Measurements from ENCODE around the gene BTG1. TPM values are rescaled to one million over a fixed set of nuclear protein-coding genes. Genes with fewer than 3 reads are reported as not detected.

Gene BTG1
- total and polyA plus RNA-seq, 2 of the 4 experiments (the other 2 are of a cell fraction): 3.8 to 33.5 TPM

DNA sequence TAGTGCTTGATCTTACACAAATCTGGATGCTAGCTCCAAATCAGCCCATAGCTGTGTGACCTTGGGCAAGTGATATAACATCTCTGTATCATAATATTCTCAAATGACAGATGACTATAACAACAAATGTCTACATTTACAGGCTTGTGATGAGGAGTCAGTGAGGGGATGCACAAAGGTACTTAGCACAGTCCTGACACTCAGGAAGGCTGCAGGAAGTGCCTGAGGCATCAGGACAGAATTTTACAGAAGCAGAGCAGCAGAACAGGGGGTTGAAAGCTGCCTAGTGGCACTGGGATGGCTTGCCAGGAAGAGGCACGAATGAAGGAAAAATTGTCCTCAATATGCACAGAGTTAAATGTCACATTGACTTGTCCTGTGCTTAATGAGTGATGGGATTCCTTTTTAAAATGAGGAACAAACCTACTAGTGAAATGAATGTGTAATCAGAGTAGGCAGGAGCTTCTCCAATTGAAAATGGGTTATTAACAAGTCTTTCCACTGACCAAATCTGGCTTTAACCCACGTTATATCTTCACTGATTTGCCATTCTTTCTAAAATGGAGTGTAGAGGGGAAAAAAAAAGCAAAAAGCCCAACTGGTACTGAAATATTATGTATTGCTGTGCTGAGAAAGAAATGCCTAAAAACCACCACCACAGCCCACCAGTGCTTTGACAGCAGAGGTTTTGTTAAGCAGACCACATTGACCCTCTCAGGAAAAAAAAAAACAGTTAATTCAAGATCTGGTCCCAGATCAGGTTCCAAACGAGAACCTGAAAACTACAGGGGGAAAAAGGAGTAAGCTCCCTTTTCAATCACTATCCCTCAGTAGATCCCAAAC, 11.6 kb downstream of the BTG1 start:
- Histone ChIP-seq H4K8ac (ENCODE audit: low read depth in 2 of 2, low read length in 2 of 2) (peak overlapping the region; percentile 20 to 49), H3K56ac (ENCODE audit: extremely low read depth, insufficient read depth, low read length) (peak overlapping the region; percentile 31), H3K4ac (ENCODE audit: low read depth, low read length) (peak overlapping the region; percentile 71), H4K91ac (ENCODE audit: insufficient read depth, low read depth, low read length) (peak overlapping the region; percentile 53), H2AFZ (replicated peaks; ENCODE audit: low read length, poor library complexity) (no peak overlapping the region), H3K79me1 (ENCODE audit: low read depth in 1 of 2, low read length in 2 of 2) (peaks cover 7 to 60% of the 10 kb centered on the region in 2 experiments), H2BK120ac (ENCODE audit: low read depth, low read length) (peak overlapping the region; percentile 73), H3K9ac (ENCODE audit: low read depth, low read length) (peak overlapping the region; percentile 67), H3K4me2 (ENCODE audit: low read depth, low read length) (peak overlapping the region; percentile 81), H3K9me1 (ENCODE audit: insufficient read depth, low read length) (peaks cover 15% of the 10 kb centered on the region), H3K9me3 (ENCODE audit: control insufficient read depth, insufficient read depth, low read length) (no peaks in the 10 kb centered on the region), H3K27me3 (ENCODE audit: control insufficient read depth, insufficient read depth, low read length) (no peaks in the 10 kb centered on the region), H3K18ac (ENCODE audit: low read depth, low read length) (peak overlapping the region; percentile 84), H4K20me1 (ENCODE audit: insufficient read depth, low read length) (no peaks in the 10 kb centered on the region), H2AK9ac (replicated peaks; ENCODE audit: low read depth, low read length, poor library complexity) (no peak overlapping the region), H2BK20ac (ENCODE audit: low read depth, low read length) (peak overlapping the region; percentile 59), H3K23ac (ENCODE audit: low read depth, low read length) (peak overlapping the region; percentile 64; the same call in 1 of the 2 replicates), H3K27ac (ENCODE audit: insufficient read depth, low read length) (peak overlapping the region; percentile 64), H2BK15ac (ENCODE audit: low read depth, low read length) (peak overlapping the region; percentile 22; the same call in 1 of the 3 replicates), H3K4me3 (ENCODE audit: insufficient read depth, low read depth, low read length) (no peak overlapping the region), H4K5ac (ENCODE audit: low read depth, low read length) (peak overlapping the region; percentile 89), H3K36me3 (ENCODE audit: control insufficient read depth, insufficient read depth, low read length) (no peaks in the 10 kb centered on the region), H2BK5ac (ENCODE audit: low read depth, low read length, poor library complexity, severe bottlenecking) (peak overlapping the region; percentile 75), H3K14ac (replicated peaks; ENCODE audit: low read depth, low read length) (peak overlapping the region; percentile 77), H3K4me1 (ENCODE audit: control insufficient read depth, insufficient read depth, low read length) (peaks cover 19% of the 10 kb centered on the region), H2AK5ac (ENCODE audit: low read depth, low read length) (peak overlapping the region; percentile 81)
- ATAC-seq (ENCODE audit: low read depth) (no peak), DNase-seq (no peak)
- WGBS, 2 experiments (ENCODE audit: extremely low coverage in 2 of 2, insufficient read length in 1 of 2): no CpG with 5 or more reads among the region's 3 CpGs
- in situ Hi-C loops (cut with MboI; ENCODE audit: low sequenced_read_pairs) (loop anchor here (5.0 kb wide), 1 partner anchor 52 kb away; no protein-coding TSS in a partner anchor), intact Hi-C loops (cut with micrococcal nuclease) (no loop called here), dilution Hi-C loops (cut with HindIII; ENCODE audit: low sequenced_read_pairs, unreplicated experiment) (no loop called here)
- CTCF ChIA-PET: interaction anchor here (0.9 to 1.1 kb wide), 3 partner anchors 10 to 752 kb away, joined by 3 read pairs; no protein-coding TSS in a partner anchor
- POLR2A ChIA-PET (ENCODE audit: unreplicated experiment): interaction anchor here (0.7 kb wide), 2 partner anchors 109 to 159 kb away, joined by 3 to 4 read pairs; no protein-coding TSS in a partner anchor
- BruUV-seq (replicated peaks): no TSS peak
- TF ChIP-seq CEBPB (IDR thresholded peaks at IDR 0.05; ENCODE audit: low read depth, low read length) (no peak), CHD1 (IDR thresholded peaks at IDR 0.05; ENCODE audit: low read depth, low read length) (no peak), FOS (IDR thresholded peaks at IDR 0.05; ENCODE audit: low read depth, low read length) (no peak), RAD21 (IDR thresholded peaks at IDR 0.05; ENCODE audit: low read length) (no peak), MAFK (IDR thresholded peaks at IDR 0.05; ENCODE audit: low read depth, low read length) (no peak), RCOR1 (IDR thresholded peaks at IDR 0.05; ENCODE audit: insufficient replicate concordance, low read length) (no peak), NFE2L2 (IDR thresholded peaks at IDR 0.05; ENCODE audit: low read depth, low read length) (no peak), POLR2A (IDR thresholded peaks at IDR 0.05; ENCODE audit: low read depth, low read length) (no peak), MAZ (IDR thresholded peaks at IDR 0.05; ENCODE audit: borderline replicate concordance, low read depth, low read length) (no peak), BHLHE40 (IDR thresholded peaks at IDR 0.05; ENCODE audit: low read depth, low read length) (no peak), MXI1 (IDR thresholded peaks at IDR 0.05; ENCODE audit: borderline replicate concordance, low read depth, low read length) (no peak)
- TF ChIP-seq, protein P1, sequence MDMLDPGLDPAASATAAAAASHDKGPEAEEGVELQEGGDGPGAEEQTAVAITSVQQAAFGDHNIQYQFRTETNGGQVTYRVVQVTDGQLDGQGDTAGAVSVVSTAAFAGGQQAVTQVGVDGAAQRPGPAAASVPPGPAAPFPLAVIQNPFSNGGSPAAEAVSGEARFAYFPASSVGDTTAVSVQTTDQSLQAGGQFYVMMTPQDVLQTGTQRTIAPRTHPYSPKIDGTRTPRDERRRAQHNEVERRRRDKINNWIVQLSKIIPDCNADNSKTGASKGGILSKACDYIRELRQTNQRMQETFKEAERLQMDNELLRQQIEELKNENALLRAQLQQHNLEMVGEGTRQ (IDR thresholded peaks at IDR 0.05; ENCODE audit: low read depth, low read length): no peak
- TF ChIP-seq, protein P2, sequence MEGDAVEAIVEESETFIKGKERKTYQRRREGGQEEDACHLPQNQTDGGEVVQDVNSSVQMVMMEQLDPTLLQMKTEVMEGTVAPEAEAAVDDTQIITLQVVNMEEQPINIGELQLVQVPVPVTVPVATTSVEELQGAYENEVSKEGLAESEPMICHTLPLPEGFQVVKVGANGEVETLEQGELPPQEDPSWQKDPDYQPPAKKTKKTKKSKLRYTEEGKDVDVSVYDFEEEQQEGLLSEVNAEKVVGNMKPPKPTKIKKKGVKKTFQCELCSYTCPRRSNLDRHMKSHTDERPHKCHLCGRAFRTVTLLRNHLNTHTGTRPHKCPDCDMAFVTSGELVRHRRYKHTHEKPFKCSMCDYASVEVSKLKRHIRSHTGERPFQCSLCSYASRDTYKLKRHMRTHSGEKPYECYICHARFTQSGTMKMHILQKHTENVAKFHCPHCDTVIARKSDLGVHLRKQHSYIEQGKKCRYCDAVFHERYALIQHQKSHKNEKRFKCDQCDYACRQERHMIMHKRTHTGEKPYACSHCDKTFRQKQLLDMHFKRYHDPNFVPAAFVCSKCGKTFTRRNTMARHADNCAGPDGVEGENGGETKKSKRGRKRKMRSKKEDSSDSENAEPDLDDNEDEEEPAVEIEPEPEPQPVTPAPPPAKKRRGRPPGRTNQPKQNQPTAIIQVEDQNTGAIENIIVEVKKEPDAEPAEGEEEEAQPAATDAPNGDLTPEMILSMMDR (conservative IDR thresholded peaks at IDR 0.05; ENCODE audit: low read depth, low read length): no peak
- TF ChIP-seq, protein P3, sequence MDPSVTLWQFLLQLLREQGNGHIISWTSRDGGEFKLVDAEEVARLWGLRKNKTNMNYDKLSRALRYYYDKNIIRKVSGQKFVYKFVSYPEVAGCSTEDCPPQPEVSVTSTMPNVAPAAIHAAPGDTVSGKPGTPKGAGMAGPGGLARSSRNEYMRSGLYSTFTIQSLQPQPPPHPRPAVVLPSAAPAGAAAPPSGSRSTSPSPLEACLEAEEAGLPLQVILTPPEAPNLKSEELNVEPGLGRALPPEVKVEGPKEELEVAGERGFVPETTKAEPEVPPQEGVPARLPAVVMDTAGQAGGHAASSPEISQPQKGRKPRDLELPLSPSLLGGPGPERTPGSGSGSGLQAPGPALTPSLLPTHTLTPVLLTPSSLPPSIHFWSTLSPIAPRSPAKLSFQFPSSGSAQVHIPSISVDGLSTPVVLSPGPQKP (IDR thresholded peaks at IDR 0.05; ENCODE audit: borderline replicate concordance, low read depth, low read length): no peak
